ENCODE results near the gene CSPG4. TPM values are rescaled to one million over a fixed set of nuclear protein-coding genes. Genes with fewer than 3 reads are reported as not detected.

The CSPG4 gene
- total and polyA plus RNA-seq, 9 of the 15 experiments (the other 6 are each of a cell fraction or from before 2014, with no cell fraction given), result under 0.01 to 0.07 (median 0.04) TPM; not detected in 5

DNA sequence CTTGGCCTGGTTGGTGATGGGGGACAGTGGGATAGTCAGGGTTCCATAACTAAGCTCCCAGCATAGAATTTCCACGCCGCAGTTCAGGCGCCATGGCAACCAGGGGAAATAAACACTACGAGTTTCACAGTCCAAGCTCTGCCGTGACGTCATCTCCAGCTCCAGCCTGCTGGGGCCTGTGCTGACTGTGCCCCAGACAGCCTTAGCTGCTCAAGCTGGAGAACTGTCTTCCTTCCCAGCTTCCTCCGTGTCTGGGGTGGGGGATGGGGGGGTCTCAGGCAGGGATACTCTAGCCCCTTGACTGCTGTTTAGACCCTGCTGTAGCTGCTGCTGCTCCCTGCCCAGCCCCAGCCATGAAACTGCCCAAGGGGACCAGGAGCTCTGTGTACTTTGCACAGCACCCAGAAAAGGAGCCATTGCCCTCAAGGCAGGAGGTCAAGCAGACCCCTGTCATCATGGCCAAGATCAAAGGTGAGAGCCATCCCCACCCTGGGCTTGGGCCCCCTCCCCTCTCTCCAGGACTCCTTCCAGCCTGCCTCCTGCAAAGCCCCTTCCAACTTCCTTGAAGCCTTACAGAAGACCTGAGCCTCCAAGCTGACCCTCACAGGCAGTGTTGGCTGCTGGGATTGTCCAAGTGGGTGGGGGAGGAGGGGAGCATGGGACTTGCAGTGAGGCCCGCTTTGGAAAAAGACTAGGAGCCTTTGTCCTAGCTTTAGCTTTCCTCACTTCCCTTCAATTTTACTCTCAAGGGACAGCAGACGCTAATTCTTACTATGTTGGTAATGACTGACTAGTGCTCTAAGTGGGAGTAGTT lies 11.4 kb upstream of the CSPG4 start:
- H3K9ac ChIP-seq (ENCODE audit: insufficient read depth in 1 of 2, low read depth in 2 of 2, low read length in 2 of 2), result peak overlapping the region in 1 of 2 experiments; percentile 76; a peak in 2 of 4 replicates
- FAIRE-seq (peak; percentile 82), DNase-seq (ENCODE audit: extremely low read depth in 1 of 4, low spot score in 3 of 4) (peak; percentile 70 to 83 (median 77)), ATAC-seq (peak; percentile 81)
- no peak overlapping the region; the same call in 1 of the 2 replicates for H3K4me2 ChIP-seq (ENCODE audit: insufficient read depth, low read length)
- no peak overlapping the region for H3K4me3 ChIP-seq
- peaks cover 11 to 43% of the 10 kb centered on the region in 2 experiments; a peak in 4 of 5 replicates for H3K4me1 ChIP-seq (replicated peaks in 1 of 2; ENCODE audit: control insufficient read depth in 2 of 2, insufficient read depth in 2 of 2, low read length in 2 of 2)
- peak overlapping the region; percentile 56 for H2AFZ ChIP-seq (ENCODE audit: low read depth, low read length)
- intact Hi-C loops (cut with micrococcal nuclease), result no loop called here
- WGBS (ENCODE audit: insufficient coverage, low coverage, missing lambda C conversion rate), result 11% methylated on average over 9 of the region's 9 CpGs
- ChIA-PET CTCF (ENCODE audit: low intra/inter-chr PET ratio) (interaction anchor here (0.6 kb wide), 1 partner anchor 84 kb away, joined by 4 read pairs; the partner anchor contains the start of gene IMP3), POLR2A (interaction anchor here (0.5 to 1.8 kb wide), 6 partner anchors 10 to 931 kb away, joined by 3 to 9 read pairs (median 4); no protein-coding TSS in a partner anchor)
- in situ Hi-C loops (cut with MboI), result no loop called here
- no peaks in the 10 kb centered on the region for H3K9me3 ChIP-seq (replicated peaks; ENCODE audit: control insufficient read depth, insufficient read depth, low read depth, low read length)
- BruUV-seq (replicated peaks), result no TSS peak
- H3K9me1 ChIP-seq (ENCODE audit: control insufficient read depth, insufficient read depth, low read length), result no peaks in the 10 kb centered on the region
- no peaks in the 10 kb centered on the region for H4K20me1 ChIP-seq (replicated peaks; ENCODE audit: control insufficient read depth, insufficient read depth, low read length)
- H3K36me3 ChIP-seq (ENCODE audit: control insufficient read depth, insufficient read depth, low read length), result no peaks in the 10 kb centered on the region
- no peak overlapping the region; the same call in 2 of the 3 replicates for H3K27ac ChIP-seq (ENCODE audit: extremely low read depth, low read depth, low read length)
- peaks cover 0 to 32% of the 10 kb centered on the region in 2 experiments; a peak in 2 of 5 replicates for H3K27me3 ChIP-seq (ENCODE audit: control insufficient read depth in 2 of 2, insufficient read depth in 2 of 2, low read length in 2 of 2)
- no peaks in the 10 kb centered on the region for H3K79me2 ChIP-seq (ENCODE audit: control insufficient read depth, insufficient read depth, low read length)
- TF ChIP-seq, protein P1, sequence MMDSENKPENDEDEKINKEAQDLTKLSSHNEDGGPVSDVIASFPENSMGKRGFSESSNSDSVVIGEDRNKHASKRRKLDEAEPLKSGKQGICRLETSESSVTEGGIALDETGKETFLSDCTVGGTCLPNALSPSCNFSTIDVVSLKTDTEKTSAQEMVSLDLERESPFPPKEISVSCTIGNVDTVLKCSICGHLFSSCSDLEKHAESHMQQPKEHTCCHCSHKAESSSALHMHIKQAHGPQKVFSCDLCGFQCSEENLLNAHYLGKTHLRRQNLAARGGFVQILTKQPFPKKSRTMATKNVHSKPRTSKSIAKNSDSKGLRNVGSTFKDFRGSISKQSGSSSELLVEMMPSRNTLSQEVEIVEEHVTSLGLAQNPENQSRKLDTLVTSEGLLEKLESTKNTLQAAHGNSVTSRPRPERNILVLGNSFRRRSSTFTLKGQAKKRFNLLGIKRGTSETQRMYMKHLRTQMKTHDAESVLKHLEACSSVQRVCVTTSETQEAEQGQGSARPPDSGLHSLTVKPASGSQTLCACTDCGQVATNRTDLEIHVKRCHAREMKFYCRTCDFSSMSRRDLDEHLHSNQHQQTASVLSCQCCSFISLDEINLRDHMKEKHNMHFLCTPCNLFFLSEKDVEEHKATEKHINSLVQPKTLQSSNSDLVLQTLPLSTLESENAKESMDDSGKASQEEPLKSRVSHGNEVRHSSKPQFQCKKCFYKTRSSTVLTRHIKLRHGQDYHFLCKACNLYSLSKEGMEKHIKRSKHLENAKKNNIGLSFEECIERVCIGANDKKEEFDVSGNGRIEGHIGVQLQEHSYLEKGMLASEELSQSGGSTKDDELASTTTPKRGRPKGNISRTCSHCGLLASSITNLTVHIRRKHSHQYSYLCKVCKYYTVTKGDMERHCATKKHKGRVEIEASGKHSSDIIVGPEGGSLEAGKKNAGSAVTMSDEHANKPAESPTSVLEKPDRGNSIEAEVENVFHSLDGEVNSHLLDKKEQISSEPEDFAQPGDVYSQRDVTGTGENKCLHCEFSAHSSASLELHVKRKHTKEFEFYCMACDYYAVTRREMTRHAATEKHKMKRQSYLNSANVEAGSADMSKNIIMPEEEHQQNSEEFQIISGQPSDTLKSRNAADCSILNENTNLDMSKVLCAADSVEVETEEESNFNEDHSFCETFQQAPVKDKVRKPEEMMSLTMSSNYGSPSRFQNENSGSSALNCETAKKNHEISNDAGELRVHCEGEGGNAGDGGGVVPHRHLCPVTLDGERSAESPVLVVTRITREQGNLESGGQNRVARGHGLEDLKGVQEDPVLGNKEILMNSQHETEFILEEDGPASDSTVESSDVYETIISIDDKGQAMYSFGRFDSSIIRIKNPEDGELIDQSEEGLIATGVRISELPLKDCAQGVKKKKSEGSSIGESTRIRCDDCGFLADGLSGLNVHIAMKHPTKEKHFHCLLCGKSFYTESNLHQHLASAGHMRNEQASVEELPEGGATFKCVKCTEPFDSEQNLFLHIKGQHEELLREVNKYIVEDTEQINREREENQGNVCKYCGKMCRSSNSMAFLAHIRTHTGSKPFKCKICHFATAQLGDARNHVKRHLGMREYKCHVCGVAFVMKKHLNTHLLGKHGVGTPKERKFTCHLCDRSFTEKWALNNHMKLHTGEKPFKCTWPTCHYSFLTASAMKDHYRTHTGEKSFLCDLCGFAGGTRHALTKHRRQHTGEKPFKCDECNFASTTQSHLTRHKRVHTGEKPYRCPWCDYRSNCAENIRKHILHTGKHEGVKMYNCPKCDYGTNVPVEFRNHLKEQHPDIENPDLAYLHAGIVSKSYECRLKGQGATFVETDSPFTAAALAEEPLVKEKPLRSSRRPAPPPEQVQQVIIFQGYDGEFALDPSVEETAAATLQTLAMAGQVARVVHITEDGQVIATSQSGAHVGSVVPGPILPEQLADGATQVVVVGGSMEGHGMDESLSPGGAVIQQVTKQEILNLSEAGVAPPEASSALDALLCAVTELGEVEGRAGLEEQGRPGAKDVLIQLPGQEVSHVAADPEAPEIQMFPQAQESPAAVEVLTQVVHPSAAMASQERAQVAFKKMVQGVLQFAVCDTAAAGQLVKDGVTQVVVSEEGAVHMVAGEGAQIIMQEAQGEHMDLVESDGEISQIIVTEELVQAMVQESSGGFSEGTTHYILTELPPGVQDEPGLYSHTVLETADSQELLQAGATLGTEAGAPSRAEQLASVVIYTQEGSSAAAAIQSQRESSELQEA (IDR thresholded peaks at IDR 0.05; ENCODE audit: low read depth), result no peak
- TF ChIP-seq PHF8 (IDR thresholded peaks at IDR 0.05; ENCODE audit: borderline replicate concordance, low read length) (no peak; the same call in 1 of the 2 replicates), TRIM28 (IDR thresholded peaks at IDR 0.05) (no peak)
- TF ChIP-seq, protein P2, sequence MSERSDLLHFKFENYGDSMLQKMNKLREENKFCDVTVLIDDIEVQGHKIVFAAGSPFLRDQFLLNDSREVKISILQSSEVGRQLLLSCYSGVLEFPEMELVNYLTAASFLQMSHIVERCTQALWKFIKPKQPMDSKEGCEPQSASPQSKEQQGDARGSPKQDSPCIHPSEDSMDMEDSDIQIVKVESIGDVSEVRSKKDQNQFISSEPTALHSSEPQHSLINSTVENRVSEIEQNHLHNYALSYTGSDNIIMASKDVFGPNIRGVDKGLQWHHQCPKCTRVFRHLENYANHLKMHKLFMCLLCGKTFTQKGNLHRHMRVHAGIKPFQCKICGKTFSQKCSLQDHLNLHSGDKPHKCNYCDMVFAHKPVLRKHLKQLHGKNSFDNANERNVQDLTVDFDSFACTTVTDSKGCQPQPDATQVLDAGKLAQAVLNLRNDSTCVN (CRISPR knock-in tag; IDR thresholded peaks at IDR 0.05), result no peak
